Osteoblast (primary cell): ENCODE data around the gene PRDM11. TPM values are rescaled to one million over a fixed set of nuclear protein-coding genes. Genes with fewer than 3 reads are reported as not detected.

ENCODE experiments used
- DNase-seq: peaks from one replicate; pipeline ENCODE4 v3.0.0; 2011; ENCODE audit warnings: low spot score, mixed read lengths; ENCODE audit not compliant: insufficient read length; ENCODE audit errors: missing footprints
- H2AFZ ChIP-seq: 2 replicates; pipeline ENCODE4 v1.6.0; 2011; ENCODE audit warnings: mild to moderate bottlenecking, low read length
- H3K27ac ChIP-seq: 2 replicates; pipeline ENCODE4 v1.5.1; 2011; ENCODE audit warnings: mild to moderate bottlenecking, low read depth, low read length, moderate library complexity
- H3K27me3 ChIP-seq: 2 replicates; pipeline ENCODE4 v1.6.0; 2012; ENCODE audit warnings: mild to moderate bottlenecking, control low read depth, inconsistent platforms, low read length, moderate library complexity; ENCODE audit not compliant: insufficient read depth
- H3K36me3 ChIP-seq: 2 replicates; pipeline ENCODE4 v1.5.1; 2011; ENCODE audit warnings: mild to moderate bottlenecking, low read length, control low read depth, moderate library complexity; ENCODE audit not compliant: insufficient read depth
- H3K4me1 ChIP-seq: 2 replicates; pipeline ENCODE4 v1.5.1; 2011; ENCODE audit warnings: mild to moderate bottlenecking, low read length, control low read depth, moderate library complexity; ENCODE audit not compliant: insufficient read depth
- H3K4me2 ChIP-seq: 2 replicates; pipeline ENCODE4 v1.6.0; 2011; ENCODE audit warnings: mild to moderate bottlenecking, low read length; ENCODE audit not compliant: insufficient read depth
- H3K4me3 ChIP-seq: fragments of 200-600 bp; sonication (generic); 3 replicates; pipeline ENCODE4 v1.5.1; 2012; ENCODE audit warnings: mild to moderate bottlenecking, low read length, inconsistent platforms; ENCODE audit not compliant: insufficient read depth
- H3K79me2 ChIP-seq: 2 replicates; pipeline ENCODE4 v1.6.0; 2012; ENCODE audit warnings: mild to moderate bottlenecking, low read length, control low read depth, inconsistent platforms; ENCODE audit not compliant: insufficient read depth
- H3K9me3 ChIP-seq: 2 replicates; pipeline ENCODE4 v1.5.1; 2011; ENCODE audit warnings: low read depth, low read length, control low read depth
- H4K20me1 ChIP-seq: 2 replicates; pipeline ENCODE4 v1.6.0; 2012; ENCODE audit warnings: mild to moderate bottlenecking, low read length, control low read depth; ENCODE audit not compliant: insufficient read depth
- CTCF ChIP-seq: IDR thresholded peaks from 2 replicates; pipeline ENCODE4 v1.5.1; 2011; ENCODE audit warnings: mild to moderate bottlenecking, low read depth, low read length, moderate library complexity; ENCODE audit errors: extremely low read depth
- total RNA-seq: library from RNA; depleted of rRNA; stranded (reverse); fragments of >200 nt; gene quantifications from 2 replicates; pipeline ENCODE4 v1.2.3, GENCODE V29; 2012

The PRDM11 gene
- total RNA-seq, 1 donor: 5.4 TPM

GRCh38 chr11:45219411-45219810 lies 73.0 kb downstream of the PRDM11 start:
- Histone ChIP-seq H3K36me3 (no peaks in the 10 kb centered on the region), H3K4me3 (no peak overlapping the region), H4K20me1 (no peaks in the 10 kb centered on the region), H3K27ac (no peak overlapping the region), H2AFZ (no peak overlapping the region), H3K79me2 (no peaks in the 10 kb centered on the region), H3K4me2 (no peak overlapping the region), H3K27me3 (no peaks in the 10 kb centered on the region), H3K4me1 (no peaks in the 10 kb centered on the region), H3K9me3 (no peaks in the 10 kb centered on the region)
- no peak for DNase-seq
- TF ChIP-seq CTCF: no peak

GRCh38 chr11:45223496-45223895 lies 77.1 kb downstream of the PRDM11 start:
- Histone ChIP-seq H4K20me1 (no peaks in the 10 kb centered on the region), H3K27me3 (no peaks in the 10 kb centered on the region), H3K79me2 (no peaks in the 10 kb centered on the region), H3K4me2 (no peak overlapping the region), H2AFZ (no peak overlapping the region), H3K27ac (no peak overlapping the region), H3K4me1 (no peaks in the 10 kb centered on the region), H3K4me3 (no peak overlapping the region), H3K36me3 (no peaks in the 10 kb centered on the region), H3K9me3 (no peaks in the 10 kb centered on the region)
- TF ChIP-seq CTCF: no peak
- no peak for DNase-seq

GRCh38 chr11:45224766-45225165 lies 78.3 kb downstream of the PRDM11 start:
- Histone ChIP-seq H3K4me3 (no peak overlapping the region), H3K27ac (no peak overlapping the region), H3K36me3 (no peaks in the 10 kb centered on the region), H4K20me1 (no peaks in the 10 kb centered on the region), H3K4me1 (no peaks in the 10 kb centered on the region), H3K79me2 (no peaks in the 10 kb centered on the region), H3K9me3 (no peaks in the 10 kb centered on the region), H3K4me2 (no peak overlapping the region), H3K27me3 (no peaks in the 10 kb centered on the region), H2AFZ (no peak overlapping the region)
- no peak for TF ChIP-seq CTCF
- DNase-seq: no peak

GRCh38 chr11:45225277-45225676 lies 78.8 kb downstream of the PRDM11 start:
- DNase-seq: no peak
- H4K20me1 ChIP-seq: no peaks in the 10 kb centered on the region
- no peaks in the 10 kb centered on the region for H3K4me1 ChIP-seq
- no peaks in the 10 kb centered on the region for H3K27me3 ChIP-seq
- H3K9me3 ChIP-seq: no peaks in the 10 kb centered on the region
- H3K27ac ChIP-seq: no peak overlapping the region
- no peak overlapping the region for H2AFZ ChIP-seq
- H3K4me2 ChIP-seq: no peak overlapping the region
- no peaks in the 10 kb centered on the region for H3K79me2 ChIP-seq
- no peaks in the 10 kb centered on the region for H3K36me3 ChIP-seq
- no peak for TF ChIP-seq CTCF
- H3K4me3 ChIP-seq: no peak overlapping the region
